Measurements from ENCODE around the gene EFNA2.

DNA sequence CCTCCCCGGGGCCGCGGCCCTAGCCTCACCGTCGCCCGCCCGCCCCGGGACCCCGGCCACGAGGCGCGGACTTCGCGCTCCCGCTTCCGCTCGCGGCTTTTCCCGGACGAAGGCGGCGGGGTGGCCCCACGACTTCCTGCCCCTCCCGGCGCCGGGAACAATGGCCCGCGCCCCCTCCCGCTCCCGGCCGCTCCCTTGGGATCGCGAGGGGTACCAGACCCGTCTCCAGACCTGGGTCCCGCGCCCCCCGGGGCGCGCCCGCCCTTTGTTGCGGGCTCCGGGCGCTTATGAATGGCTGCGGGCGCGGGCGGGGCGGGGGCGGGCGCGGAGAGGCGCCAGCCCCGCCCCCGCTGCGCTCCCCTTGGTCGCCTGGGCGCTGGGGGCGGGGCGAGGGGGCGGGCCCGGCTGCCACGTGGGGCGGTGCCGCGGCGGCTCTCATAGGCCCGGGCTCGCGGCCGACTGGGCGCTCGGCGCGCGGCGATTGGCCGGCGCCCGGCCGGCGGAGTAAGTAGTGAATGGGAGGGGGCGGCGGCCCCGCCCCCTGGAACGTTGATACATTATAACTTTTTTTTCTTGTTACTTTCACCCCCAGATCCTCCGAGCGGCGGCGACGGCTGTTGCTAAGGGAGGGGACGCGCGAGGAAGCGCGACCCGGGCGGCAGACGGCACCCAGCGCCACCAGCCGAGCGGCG is 36.2 kb upstream of the EFNA2 start:
- TF ChIP-seq POLR2A (IDR thresholded peaks at IDR 0.05) (peak; percentile 93), EP300 (IDR thresholded peaks at IDR 0.05; ENCODE audit: low read depth) (peak; percentile 42)
- TF ChIP-seq, protein P1, sequence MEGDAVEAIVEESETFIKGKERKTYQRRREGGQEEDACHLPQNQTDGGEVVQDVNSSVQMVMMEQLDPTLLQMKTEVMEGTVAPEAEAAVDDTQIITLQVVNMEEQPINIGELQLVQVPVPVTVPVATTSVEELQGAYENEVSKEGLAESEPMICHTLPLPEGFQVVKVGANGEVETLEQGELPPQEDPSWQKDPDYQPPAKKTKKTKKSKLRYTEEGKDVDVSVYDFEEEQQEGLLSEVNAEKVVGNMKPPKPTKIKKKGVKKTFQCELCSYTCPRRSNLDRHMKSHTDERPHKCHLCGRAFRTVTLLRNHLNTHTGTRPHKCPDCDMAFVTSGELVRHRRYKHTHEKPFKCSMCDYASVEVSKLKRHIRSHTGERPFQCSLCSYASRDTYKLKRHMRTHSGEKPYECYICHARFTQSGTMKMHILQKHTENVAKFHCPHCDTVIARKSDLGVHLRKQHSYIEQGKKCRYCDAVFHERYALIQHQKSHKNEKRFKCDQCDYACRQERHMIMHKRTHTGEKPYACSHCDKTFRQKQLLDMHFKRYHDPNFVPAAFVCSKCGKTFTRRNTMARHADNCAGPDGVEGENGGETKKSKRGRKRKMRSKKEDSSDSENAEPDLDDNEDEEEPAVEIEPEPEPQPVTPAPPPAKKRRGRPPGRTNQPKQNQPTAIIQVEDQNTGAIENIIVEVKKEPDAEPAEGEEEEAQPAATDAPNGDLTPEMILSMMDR (IDR thresholded peaks at IDR 0.05) = no peak
